Activated B cell treated with CpG ODN at 0.5 μM for 24 hours (primary cell): ENCODE data around the gene MBNL1. TPM values are rescaled to one million over a fixed set of nuclear protein-coding genes. Genes with fewer than 3 reads are reported as not detected.
A peak's percentile ranks its signal among the peaks of the same experiment; 100 is the strongest.

Experiments
- ATAC-seq: fragments of 200-7000 bp; cut with Tn5 transposase; one replicate; pipeline ENCODE4 v1.10.0; 2021; ENCODE audit warnings: low read depth, mild to moderate bottlenecking, moderate library complexity
- CTCF ChIA-PET: fragments of 350-600 bp; sonication (Branson Sonifier 250); formaldehyde crosslinking; loops from one replicate; lab custom pipeline; 2021; ENCODE audit warnings: antibody characterized with exemption; lab: Charles Lee
- POLR2A ChIA-PET: fragments of 350-600 bp; sonication (Branson Sonifier 250); formaldehyde crosslinking; loops from one replicate; lab custom pipeline; 2021; ENCODE audit warnings: antibody characterized with exemption; lab: Charles Lee
- DNase-seq: peaks from one replicate; pipeline ENCODE4 v3.0.0; 2022
- H3K27ac Mint-ChIP-seq: one replicate; pipeline ENCODE4 v1.8.0; 2020; ENCODE audit warnings: mixed read lengths
- H3K27me3 Mint-ChIP-seq: one replicate; pipeline ENCODE4 v1.8.0; 2021; ENCODE audit warnings: mixed read lengths
- H3K36me3 Mint-ChIP-seq: one replicate; pipeline ENCODE4 v1.8.0; 2021; ENCODE audit warnings: low read depth, mixed read lengths
- H3K4me1 Mint-ChIP-seq: one replicate; pipeline ENCODE4 v1.8.0; 2021; ENCODE audit warnings: mixed read lengths
- H3K4me3 Mint-ChIP-seq: one replicate; pipeline ENCODE4 v1.8.0; 2020; ENCODE audit warnings: mild to moderate bottlenecking, mixed read lengths
- H3K9me3 Mint-ChIP-seq: one replicate; pipeline ENCODE4 v1.8.0; 2020; ENCODE audit warnings: mixed read lengths
- CTCF ChIP-seq: fragments of 200-600 bp; IDR thresholded peaks from one replicate; pipeline ENCODE4 v1.8.0; 2022; ENCODE audit warnings: antibody characterized with exemption, mild to moderate bottlenecking
- intact Hi-C: fragments of 100-400 bp; cut with micrococcal nuclease; formaldehyde crosslinking; loops from one replicate; pipeline ENCODE4 v1.15.1; 2024
- total RNA-seq: library from RNA; stranded (reverse); gene quantifications from 2 replicates; pipeline ENCODE4 v1.2.3, GENCODE V29; 2022

The MBNL1 gene
- total RNA-seq, 1 donor from 2014 or later, result 561 TPM

DNA sequence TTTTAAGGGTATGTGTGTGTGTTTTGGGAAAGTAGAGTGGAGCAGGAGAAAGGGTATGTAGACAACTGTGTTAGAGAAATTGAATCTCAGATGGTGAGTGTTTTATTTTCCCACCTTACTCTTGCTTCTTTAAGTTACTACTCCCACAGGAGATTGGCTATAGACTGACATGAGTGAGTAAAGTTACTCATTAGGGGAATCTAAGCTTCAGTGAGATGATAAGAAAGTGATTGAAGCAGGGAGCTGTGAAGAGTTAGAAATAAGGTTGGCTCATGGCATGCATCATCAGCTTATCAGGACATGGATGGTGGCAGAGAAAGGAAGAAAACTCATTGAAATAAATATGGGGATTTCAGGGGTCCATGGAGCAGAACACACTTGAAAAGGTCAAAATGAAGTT, 88.9 kb downstream of the MBNL1 start:
- peaks cover 75% of the 10 kb centered on the region for H3K4me1 Mint-ChIP-seq
- no peak for TF ChIP-seq CTCF
- H3K4me3 Mint-ChIP-seq, result no peak overlapping the region
- intact Hi-C loops, result loop anchor here (5.0 kb wide), 1 partner anchor 35 kb away; no protein-coding TSS in a partner anchor
- H3K27ac Mint-ChIP-seq, result peak overlapping the region; percentile 70
- H3K27me3 Mint-ChIP-seq, result no peaks in the 10 kb centered on the region
- peaks cover 58% of the 10 kb centered on the region for H3K36me3 Mint-ChIP-seq
- ATAC-seq, result peak; percentile 9
- ChIA-PET POLR2A (no interaction called here), CTCF (no interaction called here)
- no peaks in the 10 kb centered on the region for H3K9me3 Mint-ChIP-seq
- DNase-seq, result no peak

DNA sequence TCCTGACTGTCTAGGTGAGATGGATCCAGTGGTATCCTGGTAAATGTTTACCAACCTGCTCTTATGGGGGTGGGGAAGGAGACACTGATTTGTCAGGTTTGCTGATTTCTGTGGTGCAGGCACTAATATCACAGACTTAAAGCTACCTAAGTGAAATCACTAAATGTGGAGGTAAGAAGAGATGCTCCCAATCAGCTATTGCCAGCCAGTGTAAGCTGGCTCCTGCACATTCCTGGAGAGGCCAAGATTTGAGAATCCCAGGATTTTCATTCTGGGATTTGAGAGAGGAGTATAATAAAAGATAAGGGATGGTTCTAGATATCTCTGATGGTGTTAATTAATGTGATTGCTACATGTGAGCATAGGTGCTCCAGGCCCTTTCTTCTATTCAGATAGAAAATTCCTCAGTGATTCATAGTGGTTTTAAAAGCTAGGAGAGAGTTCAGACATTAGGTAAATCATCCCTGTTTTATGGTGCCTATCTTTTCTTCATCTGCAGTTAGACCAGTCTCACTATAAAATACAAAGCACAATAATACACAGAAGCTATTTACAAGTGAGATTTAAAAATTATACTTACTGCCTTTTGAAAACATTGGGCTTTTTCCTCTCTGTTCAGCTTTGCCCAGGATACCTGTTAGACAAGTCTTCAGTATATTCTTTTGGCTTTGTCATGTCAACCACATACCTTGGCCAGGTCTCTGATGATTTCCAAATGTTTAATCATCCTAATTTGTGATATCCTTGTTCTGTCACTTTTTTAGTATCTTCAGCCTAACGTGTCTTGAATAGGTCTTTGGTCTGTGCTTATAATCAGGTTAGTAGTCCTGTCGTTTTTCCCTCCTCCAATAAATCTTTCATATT, 90.9 kb downstream of the MBNL1 start:
- ChIA-PET POLR2A (interaction anchor here (0.6 to 1.5 kb wide), 3 partner anchors 8 to 91 kb away, joined by 3 to 5 read pairs (median 4); partner anchors contain the start of gene MBNL1), CTCF (interaction anchor here (0.8 kb wide), 1 partner anchor 40 kb away, joined by 3 read pairs; no protein-coding TSS in a partner anchor)
- DNase-seq, result no peak
- Mint-ChIP-seq H3K4me1 (peaks cover 75% of the 10 kb centered on the region), H3K4me3 (no peak overlapping the region), H3K27me3 (no peaks in the 10 kb centered on the region), H3K9me3 (no peaks in the 10 kb centered on the region), H3K36me3 (peaks cover 59% of the 10 kb centered on the region), H3K27ac (peak overlapping the region; percentile 73)
- intact Hi-C loops, result loop anchor here (5.0 kb wide), 1 partner anchor 33 kb away; no protein-coding TSS in a partner anchor
- no peak for TF ChIP-seq CTCF
- ATAC-seq, result no peak

GRCh38 chr3:152360302-152360701, 91.6 kb downstream of the MBNL1 start:
- Mint-ChIP-seq H3K27me3 (no peaks in the 10 kb centered on the region), H3K9me3 (no peaks in the 10 kb centered on the region), H3K36me3 (peaks cover 59% of the 10 kb centered on the region), H3K27ac (peak overlapping the region; percentile 42), H3K4me1 (peaks cover 73% of the 10 kb centered on the region), H3K4me3 (no peak overlapping the region)
- intact Hi-C loops, result no loop called here
- ChIA-PET CTCF (interaction anchor here (0.8 kb wide), 1 partner anchor 39 kb away, joined by 3 read pairs; no protein-coding TSS in a partner anchor), POLR2A (interaction anchor here (0.6 to 0.8 kb wide), 2 partner anchors 9 to 13 kb away, joined by 3 to 5 read pairs; no protein-coding TSS in a partner anchor)
- no peak for TF ChIP-seq CTCF
- DNase-seq, result no peak
- ATAC-seq, result no peak

- Mint-ChIP-seq H3K27me3 (no peaks in the 10 kb centered on the region), H3K36me3 (peaks cover 63% of the 10 kb centered on the region), H3K4me1 (peaks cover 69% of the 10 kb centered on the region), H3K9me3 (no peaks in the 10 kb centered on the region), H3K27ac (peak overlapping the region; percentile 32), H3K4me3 (no peak overlapping the region)
- ATAC-seq (no peak), DNase-seq (no peak)
- intact Hi-C loops, result loop anchor here (1.0 kb wide), 1 partner anchor 11 kb away; no protein-coding TSS in a partner anchor
- ChIA-PET CTCF (interaction anchor here (0.5 kb wide), 1 partner anchor 14 kb away, joined by 3 read pairs; no protein-coding TSS in a partner anchor), POLR2A (no interaction called here)
- TF ChIP-seq CTCF, result no peak
These were observed 92.2 kb downstream of the MBNL1 start for GRCh38 chr3:152360966-152361365.

DNA sequence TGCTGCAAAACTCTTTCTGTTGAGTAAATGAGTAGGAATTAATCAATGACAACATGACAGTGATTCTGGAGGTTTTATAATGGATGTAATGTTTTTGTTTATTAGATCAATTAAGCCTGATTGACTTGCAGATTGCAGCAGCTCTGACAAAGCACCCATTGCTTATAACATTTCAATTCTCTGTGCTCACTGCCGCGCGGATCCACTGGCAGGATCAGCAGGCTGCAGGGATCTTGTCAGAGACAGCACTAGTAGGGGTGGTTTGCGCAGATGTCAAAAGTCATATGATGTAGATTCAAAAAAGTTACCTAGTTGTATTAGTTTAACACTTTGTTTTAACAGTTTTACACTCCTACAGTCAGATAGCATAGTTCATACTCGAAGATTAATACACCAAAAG, 93.4 kb downstream of the MBNL1 start:
- DNase-seq (no peak), ATAC-seq (no peak)
- no peak overlapping the region for H3K27ac Mint-ChIP-seq
- no peak overlapping the region for H3K4me3 Mint-ChIP-seq
- TF ChIP-seq CTCF, result no peak
- POLR2A ChIA-PET, result no interaction called here
- peaks cover 62% of the 10 kb centered on the region for H3K4me1 Mint-ChIP-seq
- peaks cover 4% of the 10 kb centered on the region for H3K9me3 Mint-ChIP-seq
- intact Hi-C loops, result no loop called here
- CTCF ChIA-PET, result no interaction called here
- peaks cover 66% of the 10 kb centered on the region for H3K36me3 Mint-ChIP-seq
- no peaks in the 10 kb centered on the region for H3K27me3 Mint-ChIP-seq
